HCT116 (cell line): Measurements from ENCODE around the gene LILRB3. TPM values are rescaled to one million over a fixed set of nuclear protein-coding genes. Genes with fewer than 3 reads are reported as not detected.

Experiments used
- ATAC-seq: fragments of 200-7000 bp; cut with Tn5 transposase; 2 replicates; pipeline ENCODE4 v1.9.1; 2020; ENCODE audit warnings: mild to moderate bottlenecking, moderate library complexity
- BruUV-seq: library from RNA; stranded (reverse); fragments of 400-500 nt; replicated peaks from 2 replicates; lab custom pipeline; 2021; lab: Mats Ljungman, UMichigan
- CTCF ChIA-PET: fragments of 300-600 bp; sonication (Branson Sonifier 250); formaldehyde crosslinking; loops from one replicate; lab custom pipeline; 2021; ENCODE audit warnings: antibody characterized with exemption; lab: Charles Lee
- POLR2A ChIA-PET: fragments of 300-600, 350-600 bp; sonication (Branson Sonifier 250); formaldehyde crosslinking; loops from one replicate; lab custom pipeline; 2021; ENCODE audit warnings: antibody characterized with exemption; lab: Charles Lee
- RAD21 ChIA-PET, 2 experiments: fragments of 300-600 bp; sonication (Branson Sonifier 250); formaldehyde crosslinking; loops; one replicate each; lab custom pipeline; 2023; ENCODE audit warnings: low total read pairs in 2 of 2; ENCODE audit not compliant: uncharacterized antibody in 2 of 2, unreplicated experiment in 2 of 2, low non-redundant PET in 1 of 2; lab: Charles Lee
- DNase-seq: peaks from one replicate; pipeline ENCODE4 v3.0.0-alpha.2; 2010; ENCODE audit warnings: low read depth, low spot score
- H2AFZ ChIP-seq: fragments of 200-600 bp; shearing (Covaris generic), sonication (generic); 2 replicates; pipeline ENCODE4 v1.6.1; 2017; ENCODE audit warnings: low read depth, mixed run types, mixed read lengths, antibody characterized with exemption, low read length; ENCODE audit not compliant: poor library complexity, severe bottlenecking
- H3K27ac ChIP-seq: 2 replicates; pipeline ENCODE4 v1.5.1; 2012; ENCODE audit warnings: low read depth, low read length
- H3K27me3 ChIP-seq: fragments of 200-600 bp; sonication (generic); 2 replicates; pipeline ENCODE4 v1.6.1; 2016; ENCODE audit warnings: mixed run types, low read length, mixed read lengths; ENCODE audit not compliant: insufficient read depth
- H3K36me3 ChIP-seq, 2 experiments: fragments of 200-500 bp in 1 of 2; fragments of 200-600 bp in 1 of 2; sonication (Bioruptor generic) in 1 of 2; sonication (generic) in 1 of 2; 2 replicates each; pipeline versions ENCODE4 v1.5.1 to v1.6.1; 2014 to 2016; ENCODE audit warnings: low read length in 2 of 2, inconsistent platforms in 1 of 2, mixed read lengths in 1 of 2, mixed run types in 1 of 2; ENCODE audit not compliant: insufficient read depth in 2 of 2, control insufficient read depth in 1 of 2
- H3K4me1 ChIP-seq, 2 experiments: fragments of 200-600 bp in 1 of 2; sonication (generic) in 1 of 2; 2 replicates each; pipeline versions ENCODE4 v1.5.1 to v1.6.1; 2012 to 2017; ENCODE audit warnings: low read length in 2 of 2, inconsistent platforms in 1 of 2, mild to moderate bottlenecking in 1 of 2, mixed read lengths in 1 of 2, mixed run types in 1 of 2, moderate library complexity in 1 of 2; ENCODE audit not compliant: insufficient read depth in 2 of 2, control insufficient read depth in 1 of 2
- H3K4me2 ChIP-seq: fragments of 200-600 bp; sonication (generic); 2 replicates; pipeline ENCODE4 v1.6.1; 2017; ENCODE audit warnings: mixed run types, low read length, mixed read lengths
- H3K4me3 ChIP-seq, 2 experiments: fragments of 200-600 bp in 1 of 2; sonication (generic) in 1 of 2; replicated peaks in 1 of 2; 2 replicates each; pipeline ENCODE4 v1.5.1; 2011 to 2016; ENCODE audit warnings: low read length in 2 of 2, control low read depth in 1 of 2, low read depth in 1 of 2, mild to moderate bottlenecking in 1 of 2, mixed read lengths in 1 of 2, mixed run types in 1 of 2
- H3K79me2 ChIP-seq: fragments of 200-600 bp; sonication (generic); 2 replicates; pipeline ENCODE4 v1.6.1; 2017; ENCODE audit warnings: mild to moderate bottlenecking, mixed run types, low read length, moderate library complexity, mixed read lengths; ENCODE audit not compliant: insufficient read depth
- H3K9ac ChIP-seq: fragments of 200-600 bp; sonication (generic); 2 replicates; pipeline ENCODE4 v1.6.1; 2016; ENCODE audit warnings: low read length, mixed read lengths
- H3K9me2 ChIP-seq: fragments of 200-600 bp; sonication (generic), shearing (Covaris generic); 2 replicates; pipeline ENCODE4 v1.6.1; 2017; ENCODE audit warnings: mixed run types, mild to moderate bottlenecking, moderate library complexity; ENCODE audit not compliant: insufficient read depth
- H3K9me3 ChIP-seq, 2 experiments: fragments of 200-500 bp in 1 of 2; fragments of 200-600 bp in 1 of 2; sonication (Bioruptor generic) in 1 of 2; sonication (generic) in 1 of 2; 2 replicates each; pipeline ENCODE4 v1.6.1; 2014 to 2017; ENCODE audit warnings: low read length in 2 of 2, mixed read lengths in 2 of 2, inconsistent platforms in 1 of 2, low read depth in 1 of 2, mild to moderate bottlenecking in 1 of 2, mixed run types in 1 of 2, moderate library complexity in 1 of 2; ENCODE audit not compliant: control insufficient read depth in 1 of 2, insufficient read depth in 1 of 2
- H4K20me1 ChIP-seq: fragments of 200-600 bp; sonication (generic), shearing (Covaris generic); 2 replicates; pipeline ENCODE4 v1.6.1; 2017; ENCODE audit warnings: mixed run types, mild to moderate bottlenecking, moderate library complexity; ENCODE audit not compliant: insufficient read depth
- EGR1 ChIP-seq: IDR thresholded peaks from 2 replicates; pipeline ENCODE4 v1.6.1; 2012; ENCODE audit warnings: low read depth
- EZH2phosphoT487 ChIP-seq: fragments of 200-600 bp; IDR thresholded peaks from 2 replicates; pipeline ENCODE4 v1.6.1; 2018; ENCODE audit warnings: antibody characterized with exemption, borderline replicate concordance
- FOSL1 ChIP-seq: IDR thresholded peaks from 2 replicates; pipeline ENCODE4 v1.6.1; 2012; ENCODE audit warnings: low read depth
- MAX ChIP-seq: IDR thresholded peaks from 2 replicates; pipeline ENCODE4 v1.6.1; 2012
- POLR2A ChIP-seq: IDR thresholded peaks from 2 replicates; pipeline ENCODE4 v1.7.0; 2011; ENCODE audit warnings: borderline replicate concordance; ENCODE audit not compliant: insufficient read depth, insufficient read length; ENCODE audit errors: extremely low read depth
- POLR2AphosphoS5 ChIP-seq: IDR thresholded peaks from 2 replicates; pipeline ENCODE4 v1.6.1; 2011; ENCODE audit warnings: mild to moderate bottlenecking, low read depth, low read length, moderate library complexity
- SP1 ChIP-seq: IDR thresholded peaks from 2 replicates; pipeline ENCODE4 v1.6.1; 2012; ENCODE audit warnings: low read depth
- SRF ChIP-seq: IDR thresholded peaks from 2 replicates; pipeline ENCODE4 v1.6.1; 2012; ENCODE audit warnings: low read depth
- intact Hi-C: fragments of 100-400 bp; cut with micrococcal nuclease; formaldehyde crosslinking; loops from 2 replicates; pipeline ENCODE4 v1.10.0; 2022
- total RNA-seq: library from RNA; stranded (reverse); gene quantifications from one replicate; pipeline ENCODE4 v1.2.1, GENCODE V29; 2021; ENCODE audit not compliant: unreplicated experiment

The LILRB3 gene
- total RNA-seq, 1 experiment from 2014 or later = 0.12 TPM

GRCh38 chr19:54190503-54191010, 32.2 kb downstream of the LILRB3 start:
- Histone ChIP-seq H3K4me1 (peaks cover 13 to 21% of the 10 kb centered on the region in 2 experiments), H3K4me2 (peak overlapping the region; percentile 99), H3K27ac (peak overlapping the region; percentile 100), H3K27me3 (no peaks in the 10 kb centered on the region), H4K20me1 (no peaks in the 10 kb centered on the region), H3K9ac (peak overlapping the region; percentile 92), H3K9me2 (no peaks in the 10 kb centered on the region), H3K9me3 (no peaks in the 10 kb centered on the region), H3K4me3 (peak overlapping the region; percentile 80 to 91), H2AFZ (no peak overlapping the region), H3K79me2 (peaks cover 44% of the 10 kb centered on the region), H3K36me3 (peaks cover 10 to 23% of the 10 kb centered on the region in 2 experiments)
- no peak for TF ChIP-seq EZH2phosphoT487
- TF ChIP-seq SP1 = peak; percentile 28; the same call in 1 of the 2 replicates
- TF ChIP-seq POLR2A = peak; percentile 9
- ChIA-PET POLR2A (interaction anchor here (0.6 to 7.0 kb wide), 7 partner anchors 11 to 161 kb away, joined by 3 to 126 read pairs (median 9); partner anchors contain the start of genes LENG1, RPS9 and TMC4), CTCF (interaction anchor here (0.7 to 2.1 kb wide), 5 partner anchors 17 to 76 kb away, joined by 3 to 22 read pairs (median 5); partner anchors contain the start of gene TMC4), RAD21 (no interaction called here)
- peak; percentile 98 for DNase-seq
- ATAC-seq = peak; percentile 66
- no TSS peak for BruUV-seq
- intact Hi-C loops = loop anchor here (1.0 kb wide), 1 partner anchor 10 kb away; the partner anchor contains the start of gene RPS9

GRCh38 chr19:54189735-54190502, 32.9 kb downstream of the LILRB3 start:
- intact Hi-C loops = loop anchor here (1.0 kb wide), 1 partner anchor 10 kb away; the partner anchor contains the start of gene RPS9
- Histone ChIP-seq H3K9ac (peak overlapping the region; percentile 92), H3K79me2 (peaks cover 44% of the 10 kb centered on the region), H3K9me3 (no peaks in the 10 kb centered on the region), H4K20me1 (no peaks in the 10 kb centered on the region), H2AFZ (no peak overlapping the region), H3K27ac (peak overlapping the region; percentile 100), H3K4me1 (peaks cover 13 to 21% of the 10 kb centered on the region in 2 experiments), H3K9me2 (no peaks in the 10 kb centered on the region), H3K4me2 (peak overlapping the region; percentile 99), H3K27me3 (no peaks in the 10 kb centered on the region), H3K36me3 (peaks cover 10 to 23% of the 10 kb centered on the region in 2 experiments), H3K4me3 (peak overlapping the region; percentile 87 to 91)
- RAD21 ChIA-PET = no interaction called here
- BruUV-seq = no TSS peak
- peak; percentile 69 for ATAC-seq
- CTCF ChIA-PET = interaction anchor here (0.7 to 2.1 kb wide), 14 partner anchors 10 to 397 kb away, joined by 3 to 22 read pairs (median 3); partner anchors contain the start of genes CNOT3, LENG1 and TMC4
- DNase-seq = peak; percentile 100
- TF ChIP-seq POLR2A = peak; percentile 37
- peak; percentile 93 for TF ChIP-seq MAX
- TF ChIP-seq EGR1 = peak; percentile 75
- no peak for TF ChIP-seq FOSL1
- no peak for TF ChIP-seq SRF
- peak; percentile 54 for TF ChIP-seq POLR2AphosphoS5
- peak; percentile 72 for TF ChIP-seq SP1
- POLR2A ChIA-PET = interaction anchor here (0.6 to 7.0 kb wide), 15 partner anchors 11 to 330 kb away, joined by 3 to 126 read pairs (median 6); partner anchors contain the start of genes CNOT3, LENG1, MYADM and RPS9
